HEK293 (cell line): ENCODE measurements around the gene SPTAN1.

ENCODE experiments used
- CTCF ChIA-PET: fragments of 350-600 bp; formaldehyde crosslinking; extraction: SDS; loops from one replicate; lab custom pipeline; 2021; ENCODE audit warnings: antibody characterized with exemption; lab: Yijun Ruan, JAX
- POLR2A ChIA-PET: fragments of 300-600 bp; formaldehyde crosslinking; extraction: SDS; loops from one replicate; lab custom pipeline; 2020; ENCODE audit warnings: antibody characterized with exemption, inconsistent platforms; lab: Yijun Ruan, JAX
- H3K27ac ChIP-seq: fragments of 200-500 bp; sonication (Bioruptor generic); 2 replicates; pipeline ENCODE4 v1.5.1; 2014; ENCODE audit warnings: low read depth, low read length, control low read depth, inconsistent platforms; ENCODE audit errors: extremely low read depth
- H3K36me3 ChIP-seq, 2 experiments: fragments of 200-500 bp in 1 of 2; sonication (Bioruptor generic) in 1 of 2; 1 replicate in 1 of 2; 2 replicates in 1 of 2; pipeline ENCODE4 v1.5.1; 2014 to 2017; ENCODE audit warnings: inconsistent platforms in 2 of 2, low read length in 2 of 2; ENCODE audit not compliant: control insufficient read depth in 2 of 2, insufficient read depth in 1 of 2
- H3K4me1 ChIP-seq: fragments of 200-500 bp; sonication (Bioruptor generic); 2 replicates; pipeline ENCODE4 v1.5.1; 2014; ENCODE audit warnings: mild to moderate bottlenecking, low read length, inconsistent platforms; ENCODE audit not compliant: control insufficient read depth, insufficient read depth
- H3K4me3 ChIP-seq: 2 replicates; pipeline ENCODE4 v1.5.1; 2011; ENCODE audit warnings: low read depth, mild to moderate bottlenecking, control low read depth, low read length, moderate library complexity
- H3K9me3 ChIP-seq: fragments of 200-500 bp; sonication (Bioruptor generic); 2 replicates; pipeline ENCODE4 v1.5.1; 2014; ENCODE audit warnings: low read depth, low read length, inconsistent platforms; ENCODE audit not compliant: control insufficient read depth, insufficient read depth
- HOXA7 ChIP-seq: sonication (generic); formaldehyde crosslinking; IDR thresholded peaks from 2 replicates; pipeline ENCODE4 v1.8.1; 2022; ENCODE audit warnings: missing genetic modification reagents, borderline replicate concordance
- SALL2 ChIP-seq: fragments of 450-650 bp; formaldehyde crosslinking; IDR thresholded peaks from 2 replicates; pipeline ENCODE4 v1.5.0; 2017; ENCODE audit warnings: missing biosample characterization, mild to moderate bottlenecking, missing genetic modification characterization, borderline replicate concordance
- TCF7L2 ChIP-seq: IDR thresholded peaks from 2 replicates; pipeline ENCODE4 v1.6.1; 2011; ENCODE audit warnings: low read depth, mild to moderate bottlenecking, inconsistent platforms, low read length, moderate library complexity, borderline replicate concordance
- ZFP41 ChIP-seq: fragments of 450-650 bp; formaldehyde crosslinking; IDR thresholded peaks from 2 replicates; pipeline ENCODE4 v1.5.1; 2016; ENCODE audit warnings: missing biosample characterization, missing genetic modification characterization, borderline replicate concordance
- ZNF23 ChIP-seq: fragments of 450-650 bp; formaldehyde crosslinking; IDR thresholded peaks from 2 replicates; pipeline ENCODE4 v1.5.1; 2016; ENCODE audit warnings: missing biosample characterization, missing genetic modification characterization, borderline replicate concordance
- ZNF302 ChIP-seq: fragments of 450-650 bp; formaldehyde crosslinking; IDR thresholded peaks from 2 replicates; pipeline ENCODE4 v1.5.1; 2016; ENCODE audit warnings: missing biosample characterization, missing genetic modification characterization, low read depth
- ZNF354C ChIP-seq: fragments of 450-650 bp; formaldehyde crosslinking; IDR thresholded peaks from 2 replicates; pipeline ENCODE4 v1.5.1; 2016; ENCODE audit warnings: missing biosample characterization, missing genetic modification characterization, low read depth, borderline replicate concordance
- ZNF433 ChIP-seq: fragments of 450-650 bp; formaldehyde crosslinking; IDR thresholded peaks from 2 replicates; pipeline ENCODE4 v1.5.1; 2016; ENCODE audit warnings: missing biosample characterization, missing genetic modification characterization, low read depth
- ZNF529 ChIP-seq: fragments of 450-650 bp; formaldehyde crosslinking; IDR thresholded peaks from 2 replicates; pipeline ENCODE4 v1.5.1; 2017; ENCODE audit warnings: missing genetic modification characterization, missing biosample characterization; ENCODE audit not compliant: insufficient replicate concordance
- ZNF768 ChIP-seq: fragments of 450-650 bp; formaldehyde crosslinking; IDR thresholded peaks from 2 replicates; pipeline ENCODE4 v1.5.1; 2018; ENCODE audit warnings: missing biosample characterization, mild to moderate bottlenecking, missing genetic modification characterization
- ZSCAN30 ChIP-seq: fragments of 450-650 bp; IDR thresholded peaks from 2 replicates; pipeline ENCODE4 v1.5.1; 2018; ENCODE audit warnings: missing biosample characterization, mild to moderate bottlenecking, missing genetic modification characterization, moderate library complexity
- TF ChIP-seq, protein P1 (sequence below): fragments of 450-650 bp; formaldehyde crosslinking; IDR thresholded peaks from 2 replicates; pipeline ENCODE4 v1.5.1; 2016; ENCODE audit warnings: missing biosample characterization, missing genetic modification characterization
- TF ChIP-seq, protein P2 (sequence below): fragments of 450-650 bp; formaldehyde crosslinking; IDR thresholded peaks from 2 replicates; pipeline ENCODE4 v1.5.1; 2016; ENCODE audit warnings: missing biosample characterization, missing genetic modification characterization
- TF ChIP-seq, protein P3 (sequence below): fragments of 450-650 bp; formaldehyde crosslinking; optimal IDR thresholded peaks from 2 replicates; pipeline ENCODE3; 2016; ENCODE audit warnings: missing biosample characterization, mild to moderate bottlenecking, missing genetic modification characterization
- TF ChIP-seq, protein P4 (sequence below): fragments of 450-650 bp; formaldehyde crosslinking; IDR thresholded peaks from 2 replicates; pipeline ENCODE4 v1.5.1; 2017; ENCODE audit warnings: missing biosample characterization, missing genetic modification characterization

Gene SPTAN1

DNA sequence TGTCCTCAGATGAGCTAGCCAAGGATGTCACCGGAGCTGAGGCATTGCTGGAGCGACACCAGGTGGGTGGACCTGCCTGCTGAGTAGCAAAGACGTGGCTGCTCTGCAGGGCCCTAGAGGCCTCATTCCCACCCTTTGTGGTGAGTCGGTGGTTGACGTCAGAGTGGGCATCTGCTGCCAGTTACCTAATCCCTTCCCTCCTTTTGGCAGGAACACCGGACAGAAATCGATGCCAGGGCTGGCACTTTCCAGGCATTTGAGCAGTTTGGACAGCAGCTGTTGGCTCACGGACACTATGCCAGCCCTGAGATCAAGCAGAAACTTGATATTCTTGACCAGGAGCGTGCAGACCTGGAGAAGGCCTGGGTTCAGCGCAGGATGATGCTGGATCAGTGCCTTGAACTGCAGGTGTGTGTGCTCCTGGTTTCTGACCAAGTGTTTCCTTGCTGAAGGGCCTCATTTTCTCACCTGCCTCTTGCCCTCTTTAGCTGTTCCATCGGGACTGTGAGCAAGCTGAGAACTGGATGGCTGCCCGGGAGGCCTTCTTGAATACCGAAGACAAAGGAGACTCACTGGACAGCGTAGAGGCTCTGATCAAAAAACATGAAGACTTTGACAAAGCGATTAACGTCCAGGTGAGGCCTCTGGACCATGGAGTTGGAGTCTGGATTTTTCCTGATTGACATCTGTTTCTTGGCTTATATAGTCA is 55.4 kb downstream of the SPTAN1 start:
- no peak for TF ChIP-seq ZNF768 (tag by site-specific recombination)
- no peak for TF ChIP-seq ZNF529 (tag by site-specific recombination)
- TF ChIP-seq, protein P1, sequence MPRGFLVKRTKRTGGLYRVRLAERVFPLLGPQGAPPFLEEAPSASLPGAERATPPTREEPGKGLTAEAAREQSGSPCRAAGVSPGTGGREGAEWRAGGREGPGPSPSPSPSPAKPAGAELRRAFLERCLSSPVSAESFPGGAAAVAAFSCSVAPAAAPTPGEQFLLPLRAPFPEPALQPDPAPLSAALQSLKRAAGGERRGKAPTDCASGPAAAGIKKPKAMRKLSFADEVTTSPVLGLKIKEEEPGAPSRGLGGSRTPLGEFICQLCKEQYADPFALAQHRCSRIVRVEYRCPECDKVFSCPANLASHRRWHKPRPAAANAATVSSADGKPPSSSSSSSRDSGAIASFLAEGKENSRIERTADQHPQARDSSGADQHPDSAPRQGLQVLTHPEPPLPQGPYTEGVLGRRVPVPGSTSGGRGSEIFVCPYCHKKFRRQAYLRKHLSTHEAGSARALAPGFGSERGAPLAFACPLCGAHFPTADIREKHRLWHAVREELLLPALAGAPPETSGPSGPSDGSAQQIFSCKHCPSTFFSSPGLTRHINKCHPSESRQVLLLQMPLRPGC (tag by site-specific recombination): no peak
- no peak for TF ChIP-seq TCF7L2
- TF ChIP-seq ZNF354C (tag by site-specific recombination): no peak
- TF ChIP-seq ZNF433 (tag by site-specific recombination): no peak
- TF ChIP-seq, protein P2, sequence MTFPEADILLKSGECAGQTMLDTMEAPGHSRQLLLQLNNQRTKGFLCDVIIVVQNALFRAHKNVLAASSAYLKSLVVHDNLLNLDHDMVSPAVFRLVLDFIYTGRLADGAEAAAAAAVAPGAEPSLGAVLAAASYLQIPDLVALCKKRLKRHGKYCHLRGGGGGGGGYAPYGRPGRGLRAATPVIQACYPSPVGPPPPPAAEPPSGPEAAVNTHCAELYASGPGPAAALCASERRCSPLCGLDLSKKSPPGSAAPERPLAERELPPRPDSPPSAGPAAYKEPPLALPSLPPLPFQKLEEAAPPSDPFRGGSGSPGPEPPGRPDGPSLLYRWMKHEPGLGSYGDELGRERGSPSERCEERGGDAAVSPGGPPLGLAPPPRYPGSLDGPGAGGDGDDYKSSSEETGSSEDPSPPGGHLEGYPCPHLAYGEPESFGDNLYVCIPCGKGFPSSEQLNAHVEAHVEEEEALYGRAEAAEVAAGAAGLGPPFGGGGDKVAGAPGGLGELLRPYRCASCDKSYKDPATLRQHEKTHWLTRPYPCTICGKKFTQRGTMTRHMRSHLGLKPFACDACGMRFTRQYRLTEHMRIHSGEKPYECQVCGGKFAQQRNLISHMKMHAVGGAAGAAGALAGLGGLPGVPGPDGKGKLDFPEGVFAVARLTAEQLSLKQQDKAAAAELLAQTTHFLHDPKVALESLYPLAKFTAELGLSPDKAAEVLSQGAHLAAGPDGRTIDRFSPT (tag by site-specific recombination): no peak
- Histone ChIP-seq H3K4me1 (no peaks in the 10 kb centered on the region), H3K9me3 (no peaks in the 10 kb centered on the region), H3K36me3 (peaks cover 23 to 88% of the 10 kb centered on the region in 2 experiments; a peak in 2 of 3 replicates), H3K4me3 (no peak overlapping the region), H3K27ac (no peak overlapping the region)
- POLR2A ChIA-PET: no interaction called here
- CTCF ChIA-PET: interaction anchor here (0.8 kb wide), 1 partner anchor 169 kb away, joined by 3 read pairs; no protein-coding TSS in a partner anchor

DNA sequence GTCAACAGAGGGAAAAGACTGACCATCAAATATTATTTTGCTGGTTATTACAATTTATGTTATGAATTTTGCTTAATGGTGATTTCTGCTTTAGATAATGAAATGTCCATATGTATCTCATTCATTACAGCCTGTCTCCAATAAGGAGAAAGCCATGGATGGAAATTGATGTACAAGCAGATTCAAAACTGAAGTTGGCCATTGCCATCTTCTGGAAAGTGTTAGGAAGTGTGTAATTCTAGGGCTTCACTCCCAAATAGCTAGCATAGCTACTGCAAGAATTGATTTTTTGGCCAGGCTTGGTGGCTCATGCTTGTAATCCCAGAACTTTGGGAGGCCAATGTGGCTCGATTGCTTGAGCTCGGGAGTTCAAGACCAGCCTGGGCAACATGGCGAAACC is 58.5 kb downstream of the SPTAN1 start:
- POLR2A ChIA-PET: no interaction called here
- TF ChIP-seq, protein P3, sequence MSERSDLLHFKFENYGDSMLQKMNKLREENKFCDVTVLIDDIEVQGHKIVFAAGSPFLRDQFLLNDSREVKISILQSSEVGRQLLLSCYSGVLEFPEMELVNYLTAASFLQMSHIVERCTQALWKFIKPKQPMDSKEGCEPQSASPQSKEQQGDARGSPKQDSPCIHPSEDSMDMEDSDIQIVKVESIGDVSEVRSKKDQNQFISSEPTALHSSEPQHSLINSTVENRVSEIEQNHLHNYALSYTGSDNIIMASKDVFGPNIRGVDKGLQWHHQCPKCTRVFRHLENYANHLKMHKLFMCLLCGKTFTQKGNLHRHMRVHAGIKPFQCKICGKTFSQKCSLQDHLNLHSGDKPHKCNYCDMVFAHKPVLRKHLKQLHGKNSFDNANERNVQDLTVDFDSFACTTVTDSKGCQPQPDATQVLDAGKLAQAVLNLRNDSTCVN (tag by site-specific recombination): no peak
- TF ChIP-seq, protein P4, sequence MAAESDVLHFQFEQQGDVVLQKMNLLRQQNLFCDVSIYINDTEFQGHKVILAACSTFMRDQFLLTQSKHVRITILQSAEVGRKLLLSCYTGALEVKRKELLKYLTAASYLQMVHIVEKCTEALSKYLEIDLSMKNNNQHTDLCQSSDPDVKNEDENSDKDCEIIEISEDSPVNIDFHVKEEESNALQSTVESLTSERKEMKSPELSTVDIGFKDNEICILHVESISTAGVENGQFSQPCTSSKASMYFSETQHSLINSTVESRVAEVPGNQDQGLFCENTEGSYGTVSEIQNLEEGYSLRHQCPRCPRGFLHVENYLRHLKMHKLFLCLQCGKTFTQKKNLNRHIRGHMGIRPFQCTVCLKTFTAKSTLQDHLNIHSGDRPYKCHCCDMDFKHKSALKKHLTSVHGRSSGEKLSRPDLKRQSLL: no peak
- no peak for TF ChIP-seq ZNF23 (tag by site-specific recombination)
- no peak for TF ChIP-seq ZSCAN30 (tag by site-specific recombination)
- no peak for TF ChIP-seq HOXA7 (CRISPR knock-in tag)
- no peak for TF ChIP-seq ZFP41
- TF ChIP-seq SALL2 (tag by site-specific recombination): no peak
- no peak for TF ChIP-seq ZNF302 (tag by site-specific recombination)
- CTCF ChIA-PET: interaction anchor here (0.6 to 0.7 kb wide), 2 partner anchors 340 to 418 kb away, joined by 3 read pairs; no protein-coding TSS in a partner anchor

More for the DNA sequence above, 58.5 kb downstream of the SPTAN1 start:
- Histone ChIP-seq H3K4me3 (no peak overlapping the region), H3K27ac (no peak overlapping the region), H3K36me3 (peaks cover 33 to 94% of the 10 kb centered on the region in 2 experiments), H3K4me1 (no peaks in the 10 kb centered on the region), H3K9me3 (no peaks in the 10 kb centered on the region)
